Hepatocyte (in vitro differentiated cells): ENCODE measurements around the gene ABHD16A.

Experiments used
- CTCF ChIP-seq: fragments of 200-600 bp; sonication (generic); IDR thresholded peaks from 2 replicates; pipeline ENCODE4 v1.5.1; 2016; ENCODE audit warnings: antibody characterized with exemption, mild to moderate bottlenecking; ENCODE audit not compliant: poor library complexity
- EZH2 ChIP-seq: fragments of 200-600 bp; sonication (generic); IDR thresholded peaks from 2 replicates; pipeline ENCODE4 v1.6.1; 2016; ENCODE audit warnings: antibody characterized with exemption, mild to moderate bottlenecking, borderline replicate concordance
- EZH2phosphoT487 ChIP-seq: fragments of 200-600 bp; sonication (generic); IDR thresholded peaks from one replicate; pipeline ENCODE4 v1.6.1; 2018; ENCODE audit warnings: antibody characterized with exemption, mild to moderate bottlenecking, low read depth, moderate library complexity; ENCODE audit not compliant: unreplicated experiment, severe bottlenecking

DNA sequence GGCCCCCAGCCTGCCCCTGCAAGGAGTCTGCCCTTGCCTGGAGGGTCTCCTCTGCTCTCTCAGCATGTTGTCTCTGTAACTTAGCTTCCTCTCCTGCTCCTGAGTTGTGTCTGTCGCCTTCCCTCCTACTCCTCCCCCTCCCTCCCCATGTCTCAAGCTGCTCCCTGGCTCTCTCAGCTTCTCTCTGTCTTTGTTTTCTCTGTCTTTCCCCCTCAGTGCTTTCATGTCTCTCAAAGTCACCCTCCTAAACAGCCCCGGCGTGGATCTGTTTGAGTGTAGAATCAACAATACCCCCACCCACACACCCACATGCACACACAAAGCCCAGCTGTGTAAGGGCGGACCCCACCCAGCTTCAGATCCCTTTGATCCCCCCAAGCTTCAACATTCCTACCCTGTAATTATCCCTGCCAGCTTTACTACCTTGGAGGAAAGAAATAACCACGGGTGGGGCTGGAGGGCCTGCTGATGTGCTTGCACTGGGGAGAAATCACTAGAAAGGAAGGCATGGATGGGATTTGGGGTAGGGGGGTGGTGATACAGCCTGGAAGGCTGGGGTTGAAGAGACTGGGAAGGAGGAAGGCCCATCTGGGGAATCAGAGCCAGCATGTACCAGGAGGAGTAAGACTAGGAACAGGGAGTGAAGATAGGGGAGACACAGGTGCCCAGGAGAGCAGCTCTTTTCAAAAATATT is 11.0 kb upstream of the ABHD16A start:
- no peak for TF ChIP-seq CTCF
- no peak for TF ChIP-seq EZH2phosphoT487
- TF ChIP-seq EZH2: no peak
